IPS-11a (cell line): ENCODE data around the gene AKT3.
"Not testable (repeated sequence)": the region's sequence is repeated elsewhere in the genome, so short reads cannot be mapped to it uniquely, and the experiment has no call there.

Experiments used
- H3K4me3 ChIP-seq: one replicate; pipeline ENCODE4 v1.5.1; 2013; ENCODE audit warnings: low read depth, low read length, control low read depth

AKT3 gene

GRCh38 chr1:243712941-243713340 lies 137.1 kb downstream of the AKT3 start:
- no peak overlapping the region for H3K4me3 ChIP-seq

DNA sequence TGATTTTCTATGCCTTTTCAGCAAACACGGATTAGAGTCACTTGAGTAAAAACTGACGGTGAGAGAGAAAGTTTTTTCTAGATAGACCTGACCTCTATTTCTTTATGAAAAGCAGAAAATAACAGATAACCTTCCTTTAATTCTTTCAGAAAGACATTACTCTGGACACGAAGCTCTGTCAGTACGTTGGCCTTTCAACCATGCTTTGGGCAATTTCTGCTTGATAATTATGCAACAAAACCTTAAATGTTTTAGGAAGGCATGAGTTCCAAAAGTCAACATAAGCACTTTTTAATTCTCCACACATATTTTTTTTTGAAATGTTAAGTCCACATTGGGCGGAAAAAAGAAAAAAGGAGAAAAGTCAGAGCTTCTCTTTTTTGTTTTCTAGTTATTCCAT lies 137.8 kb downstream of the AKT3 start:
- H3K4me3 ChIP-seq = no peak overlapping the region

DNA sequence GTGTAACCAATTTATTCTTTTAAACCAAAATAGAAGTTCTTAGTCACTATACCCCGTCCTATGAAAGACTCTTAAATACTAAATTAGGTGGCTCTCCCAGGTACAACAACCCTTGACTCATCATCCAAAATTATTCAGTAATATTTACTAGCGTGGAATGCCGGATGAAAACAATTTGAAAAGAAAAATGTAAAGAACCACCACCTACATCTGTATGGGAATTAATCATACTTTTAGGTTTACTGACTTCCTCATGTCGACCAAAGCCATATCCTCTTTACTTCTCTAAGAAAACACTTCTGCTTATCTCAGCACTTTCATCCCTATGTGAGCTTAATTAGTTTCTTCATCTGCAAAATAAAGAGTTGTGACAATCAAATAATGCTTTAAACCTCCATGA lies 139.6 kb downstream of the AKT3 start:
- no peak overlapping the region for H3K4me3 ChIP-seq

DNA sequence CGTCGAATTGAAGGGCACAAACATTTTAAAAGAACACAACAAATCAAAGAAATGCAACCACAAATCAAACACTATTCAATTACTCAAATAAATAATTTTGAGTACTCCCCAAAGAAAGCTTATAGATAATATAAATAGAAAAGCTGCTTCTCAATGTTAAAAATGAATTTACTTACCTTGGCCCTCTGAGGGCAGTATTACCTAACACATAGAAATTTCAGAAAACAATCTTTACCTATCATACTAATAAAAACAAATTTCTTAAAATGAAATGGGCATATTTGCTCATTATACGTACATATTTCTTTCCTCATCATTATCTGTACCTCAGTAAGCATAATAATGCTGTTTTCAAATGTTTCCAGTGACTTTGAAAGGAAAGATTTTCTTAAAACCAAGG lies 141.8 kb downstream of the AKT3 start:
- H3K4me3 ChIP-seq = no peak overlapping the region

- no peak overlapping the region for H3K4me3 ChIP-seq
These were observed 143.5 kb downstream of the AKT3 start for GRCh38 chr1:243706563-243706962.

DNA sequence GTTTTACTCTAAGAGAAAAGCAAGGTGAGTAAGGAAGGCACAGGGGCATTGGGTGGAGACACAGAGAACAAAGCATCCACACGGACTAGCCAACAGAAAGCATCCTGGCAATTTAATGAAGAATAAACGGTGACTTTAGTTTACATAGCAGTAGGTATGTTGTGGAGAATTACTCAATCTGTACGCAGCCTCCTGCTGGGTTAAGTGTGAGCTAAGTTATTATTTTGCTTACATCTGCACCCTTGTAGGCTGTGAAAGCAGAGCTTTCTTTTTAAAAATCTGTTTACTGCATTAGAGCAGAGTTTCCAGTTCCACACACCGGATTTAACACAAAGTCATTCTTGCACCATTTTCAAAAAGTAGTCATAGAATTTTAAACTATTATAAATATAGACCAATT lies 144.5 kb downstream of the AKT3 start:
- H3K4me3 ChIP-seq = no peak overlapping the region

DNA sequence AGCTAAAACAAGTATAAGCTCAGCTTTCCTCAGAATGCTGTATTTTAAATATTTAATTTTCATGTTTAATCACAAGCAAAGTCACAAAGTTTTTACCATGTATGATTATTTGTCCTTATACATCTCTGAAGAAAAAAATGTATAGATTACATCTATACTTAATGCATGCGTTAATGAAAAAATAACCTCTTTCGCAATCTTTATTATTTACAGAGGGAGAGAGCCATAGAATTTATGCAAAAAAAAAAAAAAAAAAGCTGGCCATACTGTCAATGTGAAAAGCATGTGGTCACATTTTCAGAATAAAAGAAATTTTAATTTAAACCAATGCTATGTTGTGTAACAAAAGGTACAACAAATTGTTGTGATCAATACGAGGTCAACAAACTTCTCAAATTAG lies 148.2 kb downstream of the AKT3 start:
- no peak overlapping the region for H3K4me3 ChIP-seq

GRCh38 chr1:243693800-243694199 lies 156.2 kb downstream of the AKT3 start:
- no peak overlapping the region for H3K4me3 ChIP-seq

DNA sequence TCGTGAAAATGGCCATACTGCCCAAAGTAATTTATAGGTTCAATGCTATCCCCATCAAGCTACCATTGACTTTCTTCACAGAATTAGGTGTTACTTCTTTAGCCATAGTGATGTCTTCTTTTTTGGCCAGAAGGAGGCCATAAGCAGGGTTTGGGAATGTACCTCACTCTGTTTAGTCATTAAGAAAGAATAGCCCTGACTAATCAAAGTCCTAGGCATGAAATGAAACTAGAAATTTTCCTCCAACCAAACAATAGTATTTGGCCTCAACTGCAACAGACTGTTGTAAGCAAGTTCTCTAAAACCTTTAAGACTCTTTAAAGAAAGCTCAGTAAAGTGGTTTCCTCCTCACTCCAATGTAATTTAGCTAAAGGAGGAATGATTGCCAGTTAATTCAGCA lies 163.9 kb downstream of the AKT3 start:
- H3K4me3 ChIP-seq = no peak overlapping the region

GRCh38 chr1:243680860-243681259 lies 169.2 kb downstream of the AKT3 start:
- no peak overlapping the region for H3K4me3 ChIP-seq

DNA sequence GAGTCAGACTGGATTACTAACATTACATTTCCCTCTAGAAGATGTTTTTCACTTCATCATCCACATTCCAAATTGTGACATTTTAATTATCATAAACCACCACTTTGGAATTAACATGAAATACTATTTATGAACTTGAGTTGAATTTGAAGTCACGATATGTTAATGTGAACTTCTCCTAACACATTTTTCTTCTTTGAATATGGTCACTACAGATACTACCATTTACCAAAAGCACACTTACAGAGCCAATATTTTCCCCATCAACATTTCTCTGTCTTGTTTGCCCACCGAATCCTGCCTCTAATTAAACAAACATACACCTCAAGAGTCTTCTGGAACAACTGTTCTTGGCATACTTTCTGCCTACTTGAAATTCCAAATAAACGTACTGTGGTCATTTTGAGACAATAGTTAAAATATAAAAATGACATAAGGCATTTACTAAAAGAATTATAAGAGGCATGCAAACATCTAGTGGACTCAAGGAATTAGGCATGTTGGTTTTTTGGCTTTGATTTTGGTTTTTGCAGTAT lies 177.4 kb downstream of the AKT3 start:
- no peak overlapping the region for H3K4me3 ChIP-seq

GRCh38 chr1:243667591-243667990 lies 182.5 kb downstream of the AKT3 start:
- no peak overlapping the region for H3K4me3 ChIP-seq

DNA sequence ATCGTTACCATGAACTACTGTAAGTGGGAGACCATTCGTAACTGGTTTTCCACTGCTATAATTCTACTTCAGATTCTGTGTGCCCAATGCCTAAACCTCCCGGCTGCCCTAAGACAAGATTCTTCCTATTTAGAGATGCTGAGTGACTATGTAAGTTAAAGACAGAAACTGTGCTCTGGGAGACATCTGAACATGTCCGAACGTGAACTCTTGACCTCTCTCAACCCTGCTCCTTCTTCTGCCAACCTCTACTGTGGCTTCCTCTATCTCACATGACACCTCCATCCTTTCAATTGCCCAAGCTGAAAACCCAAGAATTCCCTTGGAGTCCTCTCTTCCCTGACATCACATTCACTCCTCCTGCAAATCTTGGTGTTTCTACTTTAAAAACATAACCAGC lies 182.9 kb downstream of the AKT3 start:
- H3K4me3 ChIP-seq = no peak overlapping the region

GRCh38 chr1:243663651-243664050 lies 186.4 kb downstream of the AKT3 start:
- no peak overlapping the region for H3K4me3 ChIP-seq

- not testable (repeated sequence) for H3K4me3 ChIP-seq
These were observed 187.9 kb downstream of the AKT3 start for GRCh38 chr1:243662169-243662568.

DNA sequence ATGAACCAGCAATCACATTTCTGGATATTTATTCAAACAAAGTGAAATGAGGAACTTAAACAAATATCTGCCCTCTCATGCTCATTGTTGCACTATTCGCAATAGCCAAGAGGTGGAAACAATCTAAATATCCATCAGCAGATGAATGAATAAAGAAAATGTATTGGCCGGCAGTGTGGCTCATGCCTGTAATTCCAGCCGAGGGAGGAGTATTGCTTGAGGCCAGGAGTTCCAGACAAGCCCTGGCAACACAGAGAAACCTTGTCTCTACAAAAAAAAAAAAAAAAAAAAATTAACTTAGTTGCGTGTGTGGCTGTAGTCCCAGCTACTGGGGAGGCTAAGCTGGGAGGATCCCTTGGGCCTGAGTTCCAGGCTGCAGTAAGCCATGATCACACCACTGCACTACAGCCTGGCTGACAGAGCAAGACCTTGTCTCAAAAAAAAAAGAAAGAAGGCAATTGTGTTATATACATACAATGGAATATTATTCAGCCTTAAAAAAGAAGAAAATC lies 191.4 kb downstream of the AKT3 start:
- H3K4me3 ChIP-seq = no peak overlapping the region

DNA sequence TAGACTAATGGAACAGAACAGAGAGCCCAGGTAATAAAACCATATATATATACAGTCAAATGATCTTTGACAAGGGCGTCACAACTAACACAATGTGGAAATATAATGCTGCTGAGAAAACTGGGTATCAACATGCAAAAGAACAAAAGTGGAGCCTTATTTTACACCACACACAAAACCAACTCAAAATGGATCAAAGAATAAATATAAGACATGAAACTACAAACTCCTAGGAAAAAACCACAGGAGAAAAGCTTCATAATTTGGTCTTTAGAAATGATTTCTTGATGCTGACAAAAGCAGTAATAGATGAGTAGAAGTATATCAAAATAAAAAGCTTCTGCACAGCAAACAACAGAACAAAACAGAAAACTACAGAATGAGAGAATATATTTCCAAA lies 192.2 kb downstream of the AKT3 start:
- H3K4me3 ChIP-seq = no peak overlapping the region

DNA sequence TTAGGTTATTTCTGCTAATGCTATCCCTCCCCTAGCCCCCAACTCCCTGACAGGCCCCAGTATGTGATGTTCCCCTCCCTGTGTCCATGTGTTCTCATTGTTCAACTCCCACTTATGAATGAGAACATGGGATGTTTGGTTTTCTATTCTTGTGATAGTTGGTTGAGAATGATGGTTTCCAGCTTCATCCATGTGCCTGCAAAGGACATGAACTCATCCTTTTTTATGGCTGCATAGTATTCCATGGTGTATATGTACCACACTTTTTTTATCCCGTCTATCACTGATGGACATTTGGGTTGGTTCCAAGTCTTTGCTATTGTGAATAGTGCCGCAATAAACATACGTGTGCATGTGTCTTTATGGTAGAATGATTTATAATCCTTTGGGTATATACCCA lies 200.5 kb downstream of the AKT3 start:
- H3K4me3 ChIP-seq = not testable (repeated sequence)

- no peak overlapping the region for H3K4me3 ChIP-seq
These were observed 203.2 kb downstream of the AKT3 start for GRCh38 chr1:243646841-243647240.

GRCh38 chr1:243645281-243645680 lies 204.8 kb downstream of the AKT3 start:
- no peak overlapping the region for H3K4me3 ChIP-seq

- no peak overlapping the region for H3K4me3 ChIP-seq
These were observed 207.1 kb downstream of the AKT3 start for GRCh38 chr1:243642936-243643335.

GRCh38 chr1:243639027-243639658 lies 210.9 kb downstream of the AKT3 start:
- no peak overlapping the region for H3K4me3 ChIP-seq

- H3K4me3 ChIP-seq = no peak overlapping the region
These were observed 211.9 kb downstream of the AKT3 start for GRCh38 chr1:243638186-243638585.
